Middle frontal gyrus (tissue), 1 donor: ENCODE measurements around the gene GRIN2A.

Source experiments
- DNase-seq: peaks from one replicate; pipeline ENCODE4 v3.0.0-alpha.2; 2015; ENCODE audit warnings: low spot score; ENCODE audit errors: extremely low spot score

Gene GRIN2A

DNA sequence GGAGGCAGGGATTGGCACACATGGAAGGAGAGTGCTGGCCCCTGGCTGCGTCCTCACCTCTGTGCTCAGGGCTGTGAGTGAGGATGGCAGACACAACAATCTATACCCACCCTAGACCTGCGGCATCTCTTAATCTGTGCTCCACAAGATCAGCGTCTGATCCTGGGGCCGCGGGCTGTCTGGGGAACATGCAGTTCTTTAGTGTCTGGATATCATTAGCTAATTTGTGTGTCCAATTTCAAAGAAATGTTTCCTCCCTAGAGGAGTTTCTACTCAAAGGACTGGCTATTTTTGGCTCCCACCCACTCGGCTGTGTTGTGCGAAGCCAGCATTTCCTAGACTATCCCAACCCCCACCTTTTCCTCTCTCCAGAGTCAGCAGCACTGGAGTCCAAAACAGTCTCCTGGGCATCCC is 93.8 kb downstream of the GRIN2A start:
- DNase-seq = no peak

GRCh38 chr16:10087151-10087550 is 95.1 kb downstream of the GRIN2A start:
- no peak for DNase-seq

DNA sequence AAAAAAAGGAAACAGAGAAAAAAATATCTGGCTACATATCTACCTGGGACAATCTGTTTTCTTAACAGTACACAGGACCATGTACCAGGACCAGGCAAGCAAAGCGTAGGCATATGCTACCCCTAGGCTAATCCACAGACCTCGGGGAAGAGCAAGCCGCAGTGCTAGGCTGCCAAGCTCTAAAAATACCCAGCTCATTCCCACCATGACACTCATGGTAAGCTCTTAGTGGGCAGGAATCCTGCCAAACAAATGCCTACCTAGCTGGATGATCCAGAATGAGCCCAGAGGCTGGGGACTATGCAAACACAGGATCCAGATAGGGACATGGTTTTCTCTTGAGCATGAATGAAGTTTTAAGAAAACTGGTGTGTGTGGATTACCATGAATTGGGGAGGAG is 95.6 kb downstream of the GRIN2A start:
- no peak for DNase-seq

- no peak for DNase-seq
Observed at GRCh38 chr16:10085078-10085798, 97.0 kb downstream of the GRIN2A start.

GRCh38 chr16:10083301-10083700 is 98.9 kb downstream of the GRIN2A start:
- no peak for DNase-seq

DNA sequence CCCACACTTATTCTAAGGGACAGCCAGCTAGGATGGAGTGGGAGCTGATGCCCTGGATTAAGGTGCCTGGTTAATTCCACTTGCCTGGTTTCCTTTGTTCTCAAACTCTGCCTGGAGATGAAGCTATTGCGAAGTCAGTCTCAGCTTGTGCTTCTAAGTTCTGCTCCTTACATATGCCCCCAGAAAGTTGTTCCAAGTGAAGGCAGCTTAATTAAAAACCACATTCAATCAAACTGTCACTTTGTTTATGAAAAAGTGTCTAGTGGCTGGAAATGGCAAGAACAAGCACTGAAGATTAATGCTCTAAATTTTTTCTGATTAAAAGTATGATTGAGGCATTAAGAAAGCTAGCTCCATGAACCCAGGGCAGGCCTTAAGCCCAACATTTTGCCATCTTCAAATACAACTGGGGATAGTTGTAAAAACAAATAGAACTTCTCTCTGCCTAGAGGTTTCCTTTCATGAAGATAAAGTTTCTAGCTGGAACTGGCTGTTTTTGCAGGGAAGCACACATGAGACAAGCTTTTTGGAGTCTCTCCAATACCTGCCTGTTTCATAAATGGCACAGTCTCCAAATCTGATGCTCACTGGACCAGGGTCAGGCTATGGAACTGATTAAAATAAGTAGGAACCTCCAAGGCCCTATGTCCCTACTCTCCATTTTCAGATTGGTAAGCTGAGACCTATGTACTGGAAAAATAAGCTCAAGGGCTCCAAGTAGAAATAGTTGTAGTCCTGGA is 100.9 kb downstream of the GRIN2A start:
- DNase-seq = no peak

DNA sequence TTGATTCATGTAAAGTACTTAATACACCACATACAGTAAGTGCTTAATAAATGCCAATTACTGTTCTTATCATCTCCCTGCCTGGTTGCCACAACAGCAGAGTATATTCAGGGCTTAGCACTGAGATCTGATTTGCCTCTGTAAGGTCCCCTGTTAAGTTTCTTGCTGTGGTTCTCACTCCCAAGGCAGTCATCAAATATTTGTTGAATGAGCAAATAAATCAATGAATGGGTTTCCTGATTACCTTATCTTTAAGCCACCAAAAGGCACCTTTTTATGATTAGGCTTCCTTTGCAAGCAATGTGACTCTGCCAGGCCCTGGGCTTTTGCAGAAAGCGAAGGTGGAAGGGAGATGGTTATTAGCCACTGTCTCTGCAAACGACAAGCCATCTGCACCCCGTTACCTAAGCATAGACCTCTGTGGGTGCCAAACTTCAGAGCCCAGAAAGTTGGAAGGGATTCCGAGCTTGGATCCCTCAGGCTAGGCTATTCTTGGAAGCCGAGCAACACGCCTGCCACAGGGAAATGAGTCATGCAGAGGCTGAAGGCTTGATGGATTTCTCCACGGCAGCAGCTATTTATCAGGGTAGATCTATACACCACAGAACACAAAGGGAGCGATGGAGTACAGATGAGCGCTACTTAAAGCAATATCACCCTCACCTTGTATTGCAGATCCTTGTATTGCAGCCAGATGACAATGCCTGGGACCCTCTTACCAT is 102.0 kb downstream of the GRIN2A start:
- DNase-seq = peak; percentile 68

- no peak for DNase-seq
Observed at GRCh38 chr16:10078541-10078949, 103.7 kb downstream of the GRIN2A start.

- no peak for DNase-seq
Observed at GRCh38 chr16:10077861-10078260, 104.4 kb downstream of the GRIN2A start.

GRCh38 chr16:10076037-10076436 is 106.2 kb downstream of the GRIN2A start:
- no peak for DNase-seq

GRCh38 chr16:10070591-10070990 is 111.6 kb downstream of the GRIN2A start:
- DNase-seq = no peak

DNA sequence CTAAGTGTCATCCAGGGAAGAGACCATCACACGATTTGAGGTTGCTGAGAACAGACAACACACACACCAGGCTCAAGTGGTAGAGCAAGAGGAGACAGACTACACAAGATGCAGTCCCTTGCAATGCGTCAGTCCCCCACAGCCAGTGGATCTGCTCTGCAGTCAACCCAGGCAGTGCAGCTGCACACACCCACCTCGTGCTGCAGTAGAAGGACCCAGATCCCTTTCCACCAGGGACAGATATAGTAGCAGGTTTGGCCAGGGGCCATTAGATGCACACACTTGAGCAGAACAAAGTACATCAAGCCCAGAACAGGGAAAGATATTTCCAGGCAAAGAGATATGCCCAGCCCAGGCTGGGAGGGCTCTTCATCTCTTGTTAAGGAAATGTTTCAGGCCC is 112.9 kb downstream of the GRIN2A start:
- peak; percentile 18 for DNase-seq

GRCh38 chr16:10067835-10068234 is 114.4 kb downstream of the GRIN2A start:
- no peak for DNase-seq

DNA sequence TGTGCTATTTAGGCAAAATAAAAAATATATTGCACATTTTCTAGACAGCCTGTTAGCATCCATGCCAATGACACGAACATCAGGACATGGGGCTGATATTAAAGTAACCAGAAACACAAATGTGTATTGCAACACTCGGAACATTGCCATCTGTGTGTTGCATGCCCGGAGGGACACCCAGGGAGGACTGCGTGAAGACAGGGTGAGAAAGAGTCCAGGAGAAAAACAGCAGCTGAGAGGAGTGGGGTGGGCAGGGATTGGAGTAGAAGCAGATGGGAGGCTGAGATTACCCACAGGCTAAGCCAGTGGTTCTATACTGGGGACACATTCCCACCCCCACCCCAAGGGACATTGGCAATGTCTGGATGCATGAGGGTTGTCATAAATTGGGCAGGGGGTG is 114.8 kb downstream of the GRIN2A start:
- no peak for DNase-seq

- no peak for DNase-seq
Observed at GRCh38 chr16:10065019-10065418, 117.2 kb downstream of the GRIN2A start.

GRCh38 chr16:10048850-10049249 is 133.4 kb downstream of the GRIN2A start:
- no peak for DNase-seq

GRCh38 chr16:10045947-10046346 is 136.3 kb downstream of the GRIN2A start:
- DNase-seq = no peak

GRCh38 chr16:10045291-10045775 is 136.9 kb downstream of the GRIN2A start:
- no peak for DNase-seq

- DNase-seq = no peak
Observed at GRCh38 chr16:10040136-10041080, 141.8 kb downstream of the GRIN2A start.

GRCh38 chr16:10039220-10040096 is 142.8 kb downstream of the GRIN2A start:
- DNase-seq = peak; percentile 53
